NCI-H748 treated with DMSO at 0.1 percent for 48 hours (cell line): ENCODE results near the gene RAP1A.
"Not testable (repeated sequence)": the region's sequence is repeated elsewhere in the genome, so short reads cannot be mapped to it uniquely, and the experiment has no call there.

Experiments
- DNase-seq: peaks from one replicate; lab custom pipeline; 2025; lab: John Stamatoyannopoulos, UW

Gene RAP1A

GRCh38 chr1:111598544-111598943 lies 21.0 kb upstream of the RAP1A start:
- no peak for DNase-seq

GRCh38 chr1:111599781-111600693 lies 19.6 kb upstream of the RAP1A start:
- DNase-seq: no peak

- no peak for DNase-seq
Observed at GRCh38 chr1:111600886-111601386, 18.7 kb upstream of the RAP1A start.

- DNase-seq: no peak
Observed at GRCh38 chr1:111602302-111602701, 17.3 kb upstream of the RAP1A start.

- DNase-seq: no peak
Observed at GRCh38 chr1:111602974-111603373, 16.6 kb upstream of the RAP1A start.

- DNase-seq: no peak
Observed at GRCh38 chr1:111603979-111604378, 15.6 kb upstream of the RAP1A start.

- DNase-seq: no peak
Observed at GRCh38 chr1:111604931-111605330, 14.7 kb upstream of the RAP1A start.

GRCh38 chr1:111605576-111605975 lies 14.0 kb upstream of the RAP1A start:
- no peak for DNase-seq

GRCh38 chr1:111606457-111607215 lies 13.0 kb upstream of the RAP1A start:
- DNase-seq: not testable (repeated sequence)

GRCh38 chr1:111608528-111608927 lies 11.1 kb upstream of the RAP1A start:
- DNase-seq: not testable (repeated sequence)

GRCh38 chr1:111611986-111612385 lies 7.6 kb upstream of the RAP1A start:
- no peak for DNase-seq

GRCh38 chr1:111615870-111616715 lies 3.5 kb upstream of the RAP1A start:
- no peak for DNase-seq

- DNase-seq: no peak
Observed at GRCh38 chr1:111618081-111618480, 1.5 kb upstream of the RAP1A start.

GRCh38 chr1:111618961-111619634 lies 491 bp upstream of the RAP1A start:
- DNase-seq: no peak

- DNase-seq: no peak
Observed at GRCh38 chr1:111620441-111620971, 917 bp downstream of the RAP1A start.

GRCh38 chr1:111621050-111621449 lies 1.5 kb downstream of the RAP1A start:
- no peak for DNase-seq

GRCh38 chr1:111622166-111622565 lies 2.6 kb downstream of the RAP1A start:
- DNase-seq: no peak

GRCh38 chr1:111624382-111624781 lies 4.8 kb downstream of the RAP1A start:
- DNase-seq: no peak

- DNase-seq: no peak
Observed at GRCh38 chr1:111625276-111625675, 5.7 kb downstream of the RAP1A start.

GRCh38 chr1:111628153-111628552 lies 8.6 kb downstream of the RAP1A start:
- no peak for DNase-seq
